SK-N-SH (cell line): ENCODE data around the gene ELP4. TPM values are rescaled to one million over a fixed set of nuclear protein-coding genes. Genes with fewer than 3 reads are reported as not detected.

Source experiments
- CTCF ChIA-PET: fragments of 300-600, 350-600 bp; formaldehyde crosslinking; extraction: SDS; loops from one replicate; lab custom pipeline; 2021; lab: Yijun Ruan, JAX
- POLR2A ChIA-PET: fragments of 350-600 bp; sonication (Branson Sonifier 250); formaldehyde crosslinking; extraction: SDS; loops from one replicate; lab custom pipeline; 2020; ENCODE audit warnings: antibody characterized with exemption, inconsistent platforms; lab: Yijun Ruan, JAX
- DNase-seq: peaks from one replicate; pipeline ENCODE4 v3.0.0; 2012
- H2AFZ ChIP-seq: fragments of 200-600 bp; sonication (generic); 2 replicates; pipeline ENCODE4 v1.8.1; 2016; ENCODE audit warnings: antibody characterized with exemption, mild to moderate bottlenecking, low read depth
- H3F3A ChIP-seq: fragments of 200-600 bp; sonication (generic); replicated peaks from 2 replicates; pipeline ENCODE3; 2016; ENCODE audit warnings: antibody characterized with exemption, mild to moderate bottlenecking; ENCODE audit not compliant: insufficient read depth
- H3K27ac ChIP-seq, 2 experiments: fragments of 200-500 bp in 1 of 2; fragments of 200-600 bp in 1 of 2; sonication (Bioruptor generic) in 1 of 2; sonication (generic), shearing (Covaris generic) in 1 of 2; 2 replicates each; pipeline versions ENCODE4 v1.5.1 to v1.6.1; 2014 to 2016; ENCODE audit warnings: low read depth in 2 of 2, inconsistent platforms in 1 of 2, low read length in 1 of 2, mild to moderate bottlenecking in 1 of 2, mixed read lengths in 1 of 2
- H3K27me3 ChIP-seq: fragments of 200-600 bp; sonication (generic), shearing (Covaris generic); 2 replicates; pipeline ENCODE4 v1.6.1; 2016; ENCODE audit warnings: mixed run types; ENCODE audit not compliant: insufficient read depth
- H3K36me3 ChIP-seq, 2 experiments: fragments of 200-500 bp in 1 of 2; fragments of 200-600 bp in 1 of 2; sonication (Bioruptor generic) in 1 of 2; sonication (generic) in 1 of 2; replicated peaks in 1 of 2; 2 replicates each; pipeline versions ENCODE3 to v1.5.1; 2014 to 2016; ENCODE audit warnings: low read length in 1 of 2, mild to moderate bottlenecking in 1 of 2; ENCODE audit not compliant: insufficient read depth in 2 of 2, control insufficient read depth in 1 of 2
- H3K4me1 ChIP-seq, 2 experiments: fragments of 200-500 bp in 1 of 2; fragments of 200-600 bp in 1 of 2; sonication (Bioruptor generic) in 1 of 2; sonication (generic), shearing (Covaris generic) in 1 of 2; 2 replicates each; pipeline versions ENCODE4 v1.5.1 to v1.6.1; 2014 to 2016; ENCODE audit warnings: low read depth in 1 of 2, low read length in 1 of 2, mixed run types in 1 of 2; ENCODE audit not compliant: insufficient read depth in 2 of 2, control insufficient read depth in 1 of 2
- H3K4me2 ChIP-seq: fragments of 200-600 bp; sonication (generic), shearing (Covaris generic); 2 replicates; pipeline ENCODE4 v1.6.1; 2017; ENCODE audit warnings: mixed run types
- H3K4me3 ChIP-seq, 2 experiments: fragments of 200-500 bp in 1 of 2; fragments of 200-600 bp in 1 of 2; sonication (Bioruptor generic) in 1 of 2; sonication (generic), shearing (Covaris generic) in 1 of 2; 2 replicates each; pipeline versions ENCODE4 v1.5.1 to v1.8.1; 2014 to 2016; ENCODE audit warnings: low read depth in 2 of 2, inconsistent platforms in 1 of 2, low read length in 1 of 2, mild to moderate bottlenecking in 1 of 2, mixed read lengths in 1 of 2, moderate library complexity in 1 of 2
- H3K79me2 ChIP-seq: fragments of 200-600 bp; sonication (generic); 2 replicates; pipeline ENCODE4 v1.8.1; 2017; ENCODE audit warnings: mild to moderate bottlenecking; ENCODE audit not compliant: insufficient read depth
- H3K9ac ChIP-seq: fragments of 200-600 bp; sonication (generic); 2 replicates; pipeline ENCODE4 v1.6.1; 2017; ENCODE audit warnings: mixed run types
- H3K9me2 ChIP-seq: fragments of 200-600 bp; sonication (generic); 2 replicates; pipeline ENCODE4 v1.6.1; 2017; ENCODE audit warnings: mixed run types
- H3K9me3 ChIP-seq: fragments of 200-600 bp; sonication (generic); 2 replicates; pipeline ENCODE4 v1.6.1; 2017; ENCODE audit warnings: mixed run types, mild to moderate bottlenecking, moderate library complexity
- H4K20me1 ChIP-seq: fragments of 200-600 bp; sonication (generic); 2 replicates; pipeline ENCODE4 v1.6.1; 2017; ENCODE audit warnings: mild to moderate bottlenecking, mixed run types; ENCODE audit not compliant: insufficient read depth
- EZH2phosphoT487 ChIP-seq: fragments of 200-600 bp; sonication (generic); IDR thresholded peaks from 2 replicates; pipeline ENCODE4 v1.6.1; 2017; ENCODE audit warnings: low read depth, mixed run types, mild to moderate bottlenecking, antibody characterized with exemption, moderate library complexity, borderline replicate concordance
- FOXJ3 ChIP-seq: sonication (generic); formaldehyde crosslinking; IDR thresholded peaks from 2 replicates; pipeline ENCODE4 v1.5.1; 2020; ENCODE audit warnings: mild to moderate bottlenecking, missing genetic modification reagents
- FOXM1 ChIP-seq: IDR thresholded peaks from 2 replicates; pipeline ENCODE4 v1.4.0; 2012; ENCODE audit warnings: low read depth, mild to moderate bottlenecking
- PBX3 ChIP-seq: IDR thresholded peaks from 2 replicates; pipeline ENCODE4; 2012
- YY1 ChIP-seq: IDR thresholded peaks from 2 replicates; pipeline ENCODE4 v1.4.0; 2012; ENCODE audit warnings: low read depth, mild to moderate bottlenecking
- WGBS: methylation state at CpG from one replicate; pipeline ENCODE4 v1.1.6; 2017; ENCODE audit warnings: low lambda C conversion rate; 5-methylcytosine and 5-hydroxymethylcytosine counted together
- polyA plus RNA-seq, 3 experiments: library from polyadenylated mRNA; depleted of rRNA; stranded (reverse); fragments of >200 nt; gene quantifications; 2 replicates each; pipeline ENCODE4 v1.2.3, GENCODE V29; 2012

The ELP4 gene
- polyA plus RNA-seq, 1 of the 3 experiments (the other 2 are of a cell fraction), result 7.0 TPM

DNA sequence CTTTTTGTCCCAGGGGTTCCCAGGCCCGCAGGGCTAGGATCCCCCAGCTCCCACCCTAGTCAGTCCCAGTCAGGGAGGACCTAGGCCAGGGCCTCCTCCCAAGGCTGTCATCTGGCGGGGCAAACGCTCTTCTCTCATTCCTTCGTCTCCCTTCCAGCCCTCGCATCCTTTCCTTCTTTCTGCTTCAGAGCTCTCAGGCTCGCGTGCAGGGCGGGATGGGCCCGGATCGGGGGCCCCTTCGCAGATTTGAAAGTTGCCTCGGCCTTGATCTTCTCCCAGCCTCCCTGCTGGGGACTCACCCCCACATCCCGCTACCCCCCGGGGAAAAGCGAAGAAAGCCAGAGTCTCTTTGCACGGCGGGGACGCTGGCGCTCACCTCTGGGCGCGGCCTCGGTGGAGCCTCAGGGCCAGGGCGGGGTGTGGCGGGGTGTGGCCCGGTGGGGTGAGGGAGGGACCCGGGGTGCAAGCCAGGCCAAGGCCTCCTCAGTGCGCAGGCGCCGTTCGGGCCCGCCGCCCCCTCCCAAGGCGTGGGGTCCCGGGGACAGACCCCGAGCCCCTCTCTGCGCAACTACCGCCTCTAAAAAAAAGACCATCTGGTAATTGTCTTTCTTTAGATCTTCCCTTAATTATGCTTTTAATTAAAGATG is 316.4 kb downstream of the ELP4 start:
- WGBS, result 17% methylated on average over 14 of the region's 37 CpGs
- no peak overlapping the region for H2AFZ ChIP-seq
- H3F3A ChIP-seq, result no peaks in the 10 kb centered on the region
- DNase-seq, result peak; percentile 36
- ChIA-PET POLR2A (no interaction called here), CTCF (no interaction called here)
- H3K27me3 ChIP-seq, result peaks cover 93% of the 10 kb centered on the region
- no peak overlapping the region for H3K9ac ChIP-seq
- no peak overlapping the region for H3K27ac ChIP-seq
- no peaks in the 10 kb centered on the region for H4K20me1 ChIP-seq
- no peaks in the 10 kb centered on the region for H3K79me2 ChIP-seq
- no peaks in the 10 kb centered on the region for H3K36me3 ChIP-seq
- H3K4me3 ChIP-seq, result no peak overlapping the region
- H3K4me1 ChIP-seq, result no peaks in the 10 kb centered on the region
- H3K4me2 ChIP-seq, result no peak overlapping the region
- H3K9me3 ChIP-seq, result no peaks in the 10 kb centered on the region
- H3K9me2 ChIP-seq, result no peaks in the 10 kb centered on the region
- TF ChIP-seq FOXM1 (no peak), YY1 (no peak)

DNA sequence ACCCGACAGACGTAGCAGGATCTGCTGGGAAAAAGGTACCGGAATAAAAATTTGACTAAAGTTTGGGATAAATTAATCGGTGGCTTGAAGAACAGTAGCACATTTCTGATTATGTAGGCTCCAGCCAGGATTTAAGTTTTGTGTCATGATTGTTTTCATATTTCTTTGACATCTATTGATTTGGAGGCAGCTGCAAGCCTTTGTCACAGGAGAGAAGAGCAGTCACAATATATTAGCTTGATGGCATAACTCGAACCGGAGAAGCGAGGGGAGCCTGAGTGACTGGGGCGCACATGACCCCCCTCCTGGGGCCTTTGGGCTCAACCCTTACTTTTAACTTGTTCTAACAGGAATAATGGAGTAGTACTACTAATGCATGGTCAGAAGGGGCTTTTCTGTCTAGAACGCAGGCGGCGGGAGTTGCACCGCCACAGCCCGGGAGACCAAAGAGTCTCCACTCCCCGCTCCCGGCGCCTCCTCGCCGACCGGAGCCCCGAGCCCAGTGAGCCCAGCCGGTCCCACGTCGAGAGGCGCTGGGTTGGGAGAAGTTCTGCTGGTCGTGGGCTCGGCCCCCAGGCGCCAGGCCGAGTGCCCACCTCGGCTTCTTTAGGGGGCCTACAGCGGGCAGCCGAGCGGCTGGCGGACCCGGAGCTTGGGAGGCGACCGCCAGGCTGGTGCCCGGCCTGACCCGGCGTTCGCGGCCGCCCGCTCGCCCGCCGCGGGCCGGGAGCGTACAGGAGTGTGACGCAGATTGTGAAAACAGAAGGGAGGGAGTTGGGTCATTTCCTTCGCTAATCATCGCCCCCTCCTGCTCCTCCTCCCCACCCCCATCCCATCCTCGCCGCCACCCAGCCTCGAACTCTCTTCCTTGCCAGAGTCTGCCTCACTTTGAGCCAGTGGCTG is 317.2 kb downstream of the ELP4 start:
- POLR2A ChIA-PET, result no interaction called here
- TF ChIP-seq PBX3 (no peak), EZH2phosphoT487 (peak; percentile 81)
- peak; percentile 40 for DNase-seq
- H3K9me2 ChIP-seq, result no peaks in the 10 kb centered on the region
- 35% methylated on average over 21 of the region's 55 CpGs for WGBS
- H3K79me2 ChIP-seq, result no peaks in the 10 kb centered on the region
- H4K20me1 ChIP-seq, result no peaks in the 10 kb centered on the region
- H3K36me3 ChIP-seq, result no peaks in the 10 kb centered on the region
- no peak overlapping the region for H2AFZ ChIP-seq
- H3K4me3 ChIP-seq, result no peak overlapping the region
- 0 out of 2 replicates have a peak overlapping the region, but pooled peaks have one; percentile 23 for H3K4me2 ChIP-seq
- CTCF ChIA-PET, result no interaction called here
- no peak overlapping the region for H3K9ac ChIP-seq
- H3K9me3 ChIP-seq, result no peaks in the 10 kb centered on the region
- no peaks in the 10 kb centered on the region for H3F3A ChIP-seq
- H3K27ac ChIP-seq, result no peak overlapping the region
- no peaks in the 10 kb centered on the region for H3K4me1 ChIP-seq
- H3K27me3 ChIP-seq, result peaks cover 93% of the 10 kb centered on the region

DNA sequence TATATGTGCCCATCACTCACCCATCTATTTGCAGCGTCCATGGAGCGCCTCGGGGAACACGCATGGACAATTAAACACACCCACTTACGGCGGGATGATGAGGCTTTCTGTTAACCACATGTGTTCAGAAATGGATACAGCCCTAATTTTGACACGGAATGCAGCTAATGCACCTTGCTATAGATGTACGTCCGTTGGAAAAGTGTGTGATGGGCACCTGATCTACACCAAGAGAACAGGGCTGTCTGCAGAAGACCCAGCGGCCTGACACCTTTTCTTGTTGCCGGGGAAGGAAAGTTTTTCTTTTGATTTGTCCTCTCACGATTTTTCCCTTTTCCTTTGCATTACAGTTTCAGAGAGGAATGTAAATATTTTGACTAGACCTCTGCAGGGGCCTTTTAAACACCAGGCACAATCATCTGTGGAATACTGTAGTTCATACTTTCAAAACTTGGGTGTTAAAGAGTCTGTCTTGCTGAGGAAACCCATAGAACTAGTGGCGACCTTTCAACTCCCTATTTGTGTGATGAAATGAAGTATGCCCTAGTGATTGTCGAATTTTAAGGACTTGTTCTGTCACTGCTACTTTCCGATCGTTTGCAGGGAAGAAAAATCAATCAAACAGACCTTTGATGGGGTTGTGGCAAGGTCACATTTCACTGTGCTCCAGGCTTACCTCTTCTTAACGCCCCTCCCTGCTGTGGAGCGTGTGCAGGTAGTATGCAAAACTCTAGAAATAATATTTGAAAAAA is 318.1 kb downstream of the ELP4 start:
- Histone ChIP-seq H3K27me3 (peaks cover 92% of the 10 kb centered on the region), H3K79me2 (no peaks in the 10 kb centered on the region), H3K27ac (no peak overlapping the region), H3K4me2 (0 out of 2 replicates have a peak overlapping the region, but pooled peaks have one; percentile 23), H2AFZ (no peak overlapping the region), H3K4me3 (no peak overlapping the region), H3K9ac (no peak overlapping the region), H3K9me2 (no peaks in the 10 kb centered on the region), H3F3A (no peaks in the 10 kb centered on the region), H3K4me1 (no peaks in the 10 kb centered on the region), H3K36me3 (no peaks in the 10 kb centered on the region), H4K20me1 (no peaks in the 10 kb centered on the region)
- POLR2A ChIA-PET, result no interaction called here
- CTCF ChIA-PET, result no interaction called here
- DNase-seq, result no peak
- WGBS, result 9% methylated on average over 18 of the region's 18 CpGs
- TF ChIP-seq EZH2phosphoT487 (0 out of 2 replicates have a peak, but pooled peaks have one; percentile 15), FOXJ3 (CRISPR knock-in tag) (no peak)
- TF ChIP-seq, all 33 proteins: peak for 1
- H3K9me3 ChIP-seq, result no peaks in the 10 kb centered on the region
